ENCODE data around the gene SEC23B. TPM values are rescaled to one million over a fixed set of nuclear protein-coding genes. Genes with fewer than 3 reads are reported as not detected.

Gene SEC23B
- polyA plus RNA-seq, 1 donor from 2014 or later = 77.8 TPM

GRCh38 chr20:18481596-18481995 is 26.1 kb upstream of the SEC23B start:
- no peaks in the 10 kb centered on the region for H4K20me1 ChIP-seq (ENCODE audit: insufficient read depth)
- H3K9me2 ChIP-seq (ENCODE audit: insufficient read depth, low read length) = no peaks in the 10 kb centered on the region
- no peak overlapping the region for H3K4me2 ChIP-seq (ENCODE audit: low read length)
- TF ChIP-seq EP300 (conservative IDR thresholded peaks at IDR 0.05; ENCODE audit: poor library complexity, severe bottlenecking) = no peak
- TF ChIP-seq RAD21 (conservative IDR thresholded peaks at IDR 0.05) = no peak
- TF ChIP-seq CTCF (IDR thresholded peaks at IDR 0.05; ENCODE audit: poor library complexity, severe bottlenecking) = no peak
- no peak for TF ChIP-seq REST (IDR thresholded peaks at IDR 0.05; ENCODE audit: borderline replicate concordance)
- TF ChIP-seq POLR2AphosphoS5 (IDR thresholded peaks at IDR 0.05) = no peak
- no peak for TF ChIP-seq EZH2 (IDR thresholded peaks at IDR 0.05; ENCODE audit: borderline replicate concordance, insufficient read depth, low read length, poor library complexity, severe bottlenecking)
- TF ChIP-seq MXI1 (conservative IDR thresholded peaks at IDR 0.05; ENCODE audit: poor library complexity, severe bottlenecking) = no peak
- no peak for TF ChIP-seq TAF1 (IDR thresholded peaks at IDR 0.05; ENCODE audit: low read depth)
- TF ChIP-seq SMC3 (conservative IDR thresholded peaks at IDR 0.05; ENCODE audit: poor library complexity) = no peak
- no peaks in the 10 kb centered on the region for H3K36me3 ChIP-seq (ENCODE audit: insufficient read depth, low read length)
- no peaks in the 10 kb centered on the region for H3F3A ChIP-seq (ENCODE audit: insufficient read depth, low read length, poor library complexity, severe bottlenecking)
- no peak overlapping the region for H3K27ac ChIP-seq (ENCODE audit: low read length)
- H3K9ac ChIP-seq (ENCODE audit: low read length) = no peak overlapping the region
- H3K27me3 ChIP-seq (ENCODE audit: insufficient read depth, low read depth, low read length) = no peaks in the 10 kb centered on the region
- no peaks in the 10 kb centered on the region for H3K79me2 ChIP-seq (replicated peaks; ENCODE audit: insufficient read depth, low read length)
- H2AFZ ChIP-seq (ENCODE audit: low read depth, low read length) = no peak overlapping the region
- H3K4me3 ChIP-seq (ENCODE audit: low read length) = no peak overlapping the region
- no peaks in the 10 kb centered on the region for H3K9me3 ChIP-seq (ENCODE audit: low read length)

GRCh38 chr20:18488301-18488700 is 19.4 kb upstream of the SEC23B start:
- Histone ChIP-seq H3K27ac (ENCODE audit: low read length) (no peak overlapping the region), H3K9me2 (ENCODE audit: insufficient read depth, low read length) (no peaks in the 10 kb centered on the region), H3K27me3 (ENCODE audit: insufficient read depth, low read depth, low read length) (no peaks in the 10 kb centered on the region), H3K9ac (ENCODE audit: low read length) (no peak overlapping the region), H3F3A (ENCODE audit: insufficient read depth, low read length, poor library complexity, severe bottlenecking) (no peaks in the 10 kb centered on the region), H3K9me3 (ENCODE audit: low read length) (no peaks in the 10 kb centered on the region), H3K4me3 (ENCODE audit: low read length) (no peak overlapping the region), H3K79me2 (replicated peaks; ENCODE audit: insufficient read depth, low read length) (no peaks in the 10 kb centered on the region), H4K20me1 (ENCODE audit: insufficient read depth) (no peaks in the 10 kb centered on the region), H3K36me3 (ENCODE audit: insufficient read depth, low read length) (peaks cover 8% of the 10 kb centered on the region), H3K4me2 (ENCODE audit: low read length) (no peak overlapping the region), H2AFZ (ENCODE audit: low read depth, low read length) (no peak overlapping the region)
- no peak for TF ChIP-seq EZH2 (IDR thresholded peaks at IDR 0.05; ENCODE audit: borderline replicate concordance, insufficient read depth, low read length, poor library complexity, severe bottlenecking)
- no peak for TF ChIP-seq POLR2AphosphoS5 (IDR thresholded peaks at IDR 0.05)
- no peak for TF ChIP-seq CTCF (IDR thresholded peaks at IDR 0.05; ENCODE audit: poor library complexity, severe bottlenecking)
- TF ChIP-seq TAF1 (IDR thresholded peaks at IDR 0.05; ENCODE audit: low read depth) = no peak
- no peak for TF ChIP-seq RAD21 (conservative IDR thresholded peaks at IDR 0.05)
- TF ChIP-seq REST (IDR thresholded peaks at IDR 0.05; ENCODE audit: borderline replicate concordance) = no peak
- TF ChIP-seq EP300 (conservative IDR thresholded peaks at IDR 0.05; ENCODE audit: poor library complexity, severe bottlenecking) = no peak
- no peak for TF ChIP-seq SMC3 (conservative IDR thresholded peaks at IDR 0.05; ENCODE audit: poor library complexity)

All from neural cell (in vitro differentiated cells).